Measurements from ENCODE around the gene ATP8A2.

Gene ATP8A2

GRCh38 chr13:26021956-26022355, 650.2 kb downstream of the ATP8A2 start:
- ATAC-seq, result no peak

GRCh38 chr13:26022538-26023292, 650.9 kb downstream of the ATP8A2 start:
- ATAC-seq, result no peak

- ATAC-seq, result no peak
Measured at GRCh38 chr13:26024558-26024957, 652.8 kb downstream of the ATP8A2 start.

GRCh38 chr13:26025196-26025595, 653.4 kb downstream of the ATP8A2 start:
- ATAC-seq, result no peak

- ATAC-seq, result no peak
Measured at GRCh38 chr13:26025771-26026170, 654.0 kb downstream of the ATP8A2 start.

- no peak for ATAC-seq
Measured at GRCh38 chr13:26026211-26026610, 654.4 kb downstream of the ATP8A2 start.

- ATAC-seq, result no peak
Measured at GRCh38 chr13:26029581-26030136, 657.9 kb downstream of the ATP8A2 start.

GRCh38 chr13:26030331-26030730, 658.6 kb downstream of the ATP8A2 start:
- ATAC-seq, result no peak

- no peak for ATAC-seq
Measured at GRCh38 chr13:26034018-26034417, 662.2 kb downstream of the ATP8A2 start.

- no peak for ATAC-seq
Measured at GRCh38 chr13:26036383-26036782, 664.6 kb downstream of the ATP8A2 start.

GRCh38 chr13:26037302-26037701, 665.5 kb downstream of the ATP8A2 start:
- no peak for ATAC-seq

GRCh38 chr13:26038931-26039475, 667.2 kb downstream of the ATP8A2 start:
- no peak for ATAC-seq

- ATAC-seq, result no peak
Measured at GRCh38 chr13:26041444-26041843, 669.7 kb downstream of the ATP8A2 start.

GRCh38 chr13:26042785-26043184, 671.0 kb downstream of the ATP8A2 start:
- no peak for ATAC-seq

GRCh38 chr13:26045142-26045541, 673.4 kb downstream of the ATP8A2 start:
- no peak for ATAC-seq

- no peak for ATAC-seq
Measured at GRCh38 chr13:26046639-26047038, 674.9 kb downstream of the ATP8A2 start.

- no peak for ATAC-seq
Measured at GRCh38 chr13:26047040-26047439, 675.3 kb downstream of the ATP8A2 start.

- no peak for ATAC-seq
Measured at GRCh38 chr13:26048741-26049140, 677.0 kb downstream of the ATP8A2 start.

- no peak for ATAC-seq
Measured at GRCh38 chr13:26050568-26051230, 678.9 kb downstream of the ATP8A2 start.

GRCh38 chr13:26051231-26051656, 679.5 kb downstream of the ATP8A2 start:
- ATAC-seq, result no peak

GRCh38 chr13:26051657-26052311, 680.0 kb downstream of the ATP8A2 start, which contains the start of gene SHISA2:
SHISA2 (minus strand) TSS chr13:26052016; CDS start chr13:26050975, 1,041 bp downstream.
- ATAC-seq, result peak; percentile 59 to 72

- no peak for ATAC-seq
Measured at GRCh38 chr13:26052337-26052736, 680.6 kb downstream of the ATP8A2 start.

- peak in 1 of 2 donors; percentile 33 for ATAC-seq
Measured at GRCh38 chr13:26053418-26053980, 681.7 kb downstream of the ATP8A2 start.
